ENCODE measurements around the gene SERPINB5.

- no peak for TF ChIP-seq EZH2phosphoT487 (IDR thresholded peaks at IDR 0.05; ENCODE audit: borderline replicate concordance, low read length)
- TF ChIP-seq CTCF (IDR thresholded peaks at IDR 0.05; ENCODE audit: low read depth, low read length, poor library complexity, severe bottlenecking): no peak
These were observed 32.9 kb upstream of the SERPINB5 start for GRCh38 chr18:63443829-63444228.

All from DOHH2 (cell line).